Cortex of kidney (tissue), 1 donor: Measurements from ENCODE around the gene CCDC127.
"Not testable (repeated sequence)": the region's sequence is repeated elsewhere in the genome, so short reads cannot be mapped to it uniquely, and the experiment has no call there.

ENCODE experiments used
- DNase-seq: peaks from one replicate; lab custom pipeline; 2025; lab: John Stamatoyannopoulos, UW

The CCDC127 gene

DNA sequence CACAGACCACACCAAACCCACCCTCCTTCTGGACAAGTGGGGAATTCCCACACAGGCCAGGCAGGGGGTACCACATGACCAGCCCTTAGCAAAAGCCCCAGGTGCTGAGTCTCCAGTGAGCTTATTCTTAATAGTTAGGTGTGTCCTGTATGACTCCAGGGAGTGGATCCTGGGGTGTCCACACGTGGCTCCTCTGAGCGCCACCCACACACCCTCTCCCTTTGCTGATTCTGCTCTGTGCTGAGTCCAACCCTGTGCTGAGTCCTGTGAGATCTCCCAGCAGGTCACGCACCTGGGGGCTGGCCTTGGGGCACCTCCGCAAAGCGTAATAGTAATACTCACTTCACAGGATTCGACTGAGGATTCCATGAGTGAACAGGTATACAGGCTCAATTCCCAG lies 14.0 kb downstream of the CCDC127 start:
- DNase-seq: no peak

DNA sequence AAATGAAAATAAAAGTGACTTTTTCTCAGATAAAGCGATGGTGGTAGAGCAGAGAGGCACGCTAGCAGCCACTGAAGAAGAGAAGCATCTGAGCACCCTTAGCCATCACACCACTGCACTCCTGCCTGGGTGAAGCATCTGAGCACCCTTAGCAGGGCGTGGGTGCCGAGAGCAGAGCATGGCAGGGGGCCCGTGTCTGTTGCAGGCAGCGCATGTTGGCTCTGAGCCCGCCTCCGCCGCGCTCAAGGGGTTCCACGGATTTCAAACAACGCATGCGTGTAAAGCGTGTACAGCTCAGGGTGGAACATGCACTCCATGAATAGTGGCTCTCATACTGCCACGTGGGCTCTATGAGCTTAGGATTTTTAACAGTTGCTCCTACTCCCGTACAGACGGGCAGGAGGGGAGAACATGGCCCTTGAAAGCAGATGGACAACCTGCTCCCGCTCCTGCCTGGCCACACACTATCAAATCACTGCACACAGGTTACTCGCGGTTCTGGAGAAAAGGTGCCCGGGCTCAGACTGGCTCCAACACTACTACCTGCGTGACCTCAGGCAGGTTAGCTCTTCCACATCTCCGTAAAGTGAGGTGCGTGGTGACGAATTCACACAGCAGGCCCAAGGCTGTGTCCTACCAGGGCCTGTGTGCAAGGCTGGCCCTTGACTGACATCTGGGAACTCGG lies 14.6 kb downstream of the CCDC127 start:
- no peak for DNase-seq

DNA sequence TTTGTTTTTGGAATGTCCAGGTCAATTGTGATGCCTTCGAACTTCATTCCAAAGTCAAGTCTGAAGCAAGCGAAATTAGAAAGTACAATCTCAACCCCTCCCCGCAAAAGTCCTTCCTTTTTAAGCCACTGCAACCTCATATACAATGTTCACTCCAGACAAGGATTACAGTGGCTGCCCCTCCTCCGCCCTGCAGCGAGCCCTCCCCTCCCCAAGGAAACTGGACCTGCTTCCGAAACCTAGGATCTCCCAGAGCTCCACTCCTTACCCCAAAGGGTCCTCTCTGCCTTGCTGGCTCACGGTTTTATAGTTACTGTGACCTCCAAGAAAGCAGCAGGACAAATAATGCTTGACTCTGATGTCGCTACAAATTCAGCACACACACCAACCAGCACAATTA lies 16.3 kb downstream of the CCDC127 start:
- no peak for DNase-seq

DNA sequence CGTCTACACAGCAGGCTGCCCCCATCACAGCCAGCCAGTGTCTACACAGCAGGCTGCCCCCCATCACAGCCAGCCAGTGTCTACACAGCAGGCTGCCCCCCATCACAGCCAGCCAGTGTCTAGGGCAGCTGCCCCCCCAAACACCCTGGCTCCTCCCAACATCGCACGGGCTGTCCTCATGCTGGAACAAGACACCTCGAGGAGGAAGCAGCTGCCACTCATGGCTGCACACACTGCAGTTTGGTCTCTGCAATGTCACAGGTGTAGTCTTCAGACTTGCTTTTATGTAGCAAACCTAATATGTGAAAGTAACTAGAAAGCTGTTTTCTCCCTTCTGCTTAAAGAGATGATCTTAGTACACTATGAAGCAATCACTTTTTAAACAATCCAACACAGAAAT lies 17.0 kb downstream of the CCDC127 start:
- no peak for DNase-seq

DNA sequence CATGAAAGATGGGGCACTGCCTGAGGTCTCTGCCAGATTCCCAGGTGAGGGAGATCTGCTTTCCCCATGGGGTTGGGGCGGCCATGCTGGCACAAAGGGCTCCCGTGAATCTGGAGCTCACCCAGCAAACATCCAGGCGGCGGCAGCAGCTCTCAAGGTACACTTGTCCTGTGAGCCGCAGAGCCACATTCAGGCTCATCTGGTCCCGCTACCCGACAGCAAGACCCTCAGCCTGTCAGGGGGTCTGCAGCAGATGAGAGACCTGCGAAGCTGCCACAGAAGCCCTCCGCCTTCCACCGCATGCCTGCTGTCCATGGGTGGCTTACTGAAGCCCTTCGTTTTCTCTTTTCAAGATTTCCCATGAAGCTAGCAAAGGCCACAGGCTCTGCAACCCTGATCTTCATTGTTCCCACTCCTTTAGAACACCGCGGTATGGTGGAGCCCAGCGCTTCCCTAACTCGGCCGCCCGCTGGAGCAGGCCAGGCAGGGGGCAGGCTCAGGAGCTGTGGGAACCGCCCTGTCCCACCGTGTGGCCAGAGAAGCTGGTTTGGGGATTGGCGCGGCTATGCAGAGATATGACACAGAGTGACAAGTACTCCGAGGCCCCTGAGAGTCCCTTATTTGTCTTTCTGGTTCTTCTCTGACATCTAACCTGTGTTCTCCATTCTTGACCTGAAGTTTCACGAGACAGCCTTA lies 17.9 kb downstream of the CCDC127 start:
- no peak for DNase-seq

DNA sequence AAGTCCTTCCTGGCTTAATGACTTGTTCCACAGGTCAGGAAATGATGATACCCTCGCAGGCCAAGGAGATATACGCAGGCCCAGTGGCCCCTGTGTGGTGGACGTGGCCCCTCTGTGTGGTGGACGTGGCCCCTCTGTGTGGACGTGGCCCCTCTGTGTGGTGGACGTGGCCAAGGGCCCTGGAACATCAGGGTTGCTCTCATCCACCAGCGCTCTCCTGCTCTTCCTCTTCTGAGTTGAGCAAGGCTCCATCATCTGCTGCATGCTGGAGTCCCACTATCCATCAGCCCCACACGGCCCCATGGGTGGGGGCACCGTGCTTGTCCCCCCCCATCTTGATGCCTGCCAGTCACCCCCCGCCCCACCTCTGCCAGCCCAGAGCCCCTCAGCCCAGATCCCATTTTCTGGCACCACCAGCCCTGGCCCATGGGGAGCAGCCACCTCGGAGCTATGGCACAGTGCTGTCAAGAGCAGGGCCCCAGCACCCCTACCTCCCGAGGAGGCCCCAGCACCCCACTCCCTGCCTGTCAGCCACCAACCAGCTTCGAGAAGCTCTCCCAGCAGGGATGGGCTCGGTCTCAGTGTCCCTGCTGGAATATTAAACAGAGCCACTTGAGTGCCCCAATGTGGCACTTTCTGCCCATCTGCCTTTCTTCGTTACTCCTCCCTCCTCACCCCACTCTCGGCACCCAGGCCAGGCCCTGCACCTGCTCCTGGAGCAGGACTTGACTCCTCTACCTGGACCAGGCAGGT lies 18.6 kb downstream of the CCDC127 start:
- no peak for DNase-seq

DNA sequence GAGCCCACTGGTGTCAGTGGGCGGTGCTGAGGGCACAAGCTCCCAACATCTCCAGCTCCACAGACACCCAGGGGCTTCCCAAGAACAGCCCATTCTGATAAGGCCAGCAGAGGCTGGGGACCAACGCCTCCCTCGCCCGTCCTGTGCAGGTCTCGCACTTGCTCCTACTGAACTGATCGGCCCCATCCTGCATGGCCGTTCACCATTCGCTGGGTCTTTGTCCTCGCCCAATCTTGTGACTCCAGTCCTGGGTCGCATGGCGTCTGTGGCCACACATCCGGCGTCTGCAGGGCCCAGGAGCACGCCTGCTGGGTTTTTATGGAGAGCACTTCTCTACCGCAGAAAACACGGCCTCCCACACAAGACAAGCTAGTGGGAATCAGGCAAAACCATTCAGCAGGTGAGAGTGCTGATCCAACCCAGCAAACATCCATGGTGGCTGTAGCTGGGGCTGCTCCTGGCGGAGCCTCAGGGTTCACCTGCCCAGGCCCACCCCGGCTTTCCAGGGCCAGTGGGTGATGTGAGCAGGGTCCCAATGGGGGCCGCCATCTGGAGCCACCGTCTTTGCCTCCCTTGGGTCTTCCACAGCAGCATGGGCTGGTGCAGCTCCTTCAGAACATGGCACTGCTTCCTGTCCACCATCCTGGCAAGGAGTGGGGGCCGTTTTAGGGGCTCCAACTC lies 19.3 kb downstream of the CCDC127 start:
- no peak for DNase-seq

DNA sequence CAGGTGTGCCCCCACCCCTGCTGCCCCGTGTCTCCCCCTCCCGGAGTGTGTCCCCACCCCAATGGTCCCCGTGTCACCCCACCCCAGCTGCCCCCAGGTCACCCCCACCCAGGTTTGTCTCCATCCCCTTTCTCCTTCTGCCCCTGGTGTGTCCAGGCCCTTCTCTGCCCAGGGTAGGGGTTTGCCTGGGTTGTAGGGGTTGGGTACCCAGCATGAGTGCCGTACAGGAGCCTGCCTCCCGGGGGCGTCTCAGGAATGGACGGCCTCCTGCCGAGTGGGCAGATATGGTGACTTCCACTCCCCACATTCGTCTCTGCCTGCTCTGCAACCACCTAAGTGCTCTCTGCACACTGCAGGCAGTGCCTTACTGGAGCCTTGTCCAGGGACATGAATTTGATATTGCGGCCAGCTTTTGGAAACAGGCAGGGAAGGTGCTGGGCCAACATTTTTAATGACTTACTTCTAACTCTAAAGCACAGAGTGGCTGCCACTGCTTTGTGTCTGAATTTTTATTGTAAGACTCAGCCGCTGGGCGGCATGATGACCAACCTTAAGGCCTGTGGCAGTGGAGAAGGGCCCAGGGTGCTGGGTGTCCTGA lies 20.0 kb downstream of the CCDC127 start:
- no peak for DNase-seq

DNA sequence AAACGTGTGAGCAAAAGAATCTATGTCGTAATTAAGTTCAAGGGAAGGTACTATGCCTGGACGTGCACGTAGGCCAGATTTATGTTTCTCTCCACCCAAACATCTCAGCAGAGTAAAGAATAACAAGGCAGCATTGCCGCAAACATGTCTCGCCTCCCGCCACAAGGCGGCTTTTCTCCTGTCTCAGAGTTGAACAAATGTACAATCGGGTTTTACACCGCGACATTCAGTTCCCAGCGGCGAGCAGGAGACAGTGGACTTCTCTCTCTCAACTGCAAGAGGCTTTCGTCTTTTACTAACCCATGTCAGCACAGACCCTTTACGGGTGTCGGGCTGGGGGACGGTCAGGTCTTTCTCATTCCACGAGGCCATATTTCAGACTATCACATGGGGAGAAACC lies 20.9 kb downstream of the CCDC127 start:
- DNase-seq: not testable (repeated sequence)

DNA sequence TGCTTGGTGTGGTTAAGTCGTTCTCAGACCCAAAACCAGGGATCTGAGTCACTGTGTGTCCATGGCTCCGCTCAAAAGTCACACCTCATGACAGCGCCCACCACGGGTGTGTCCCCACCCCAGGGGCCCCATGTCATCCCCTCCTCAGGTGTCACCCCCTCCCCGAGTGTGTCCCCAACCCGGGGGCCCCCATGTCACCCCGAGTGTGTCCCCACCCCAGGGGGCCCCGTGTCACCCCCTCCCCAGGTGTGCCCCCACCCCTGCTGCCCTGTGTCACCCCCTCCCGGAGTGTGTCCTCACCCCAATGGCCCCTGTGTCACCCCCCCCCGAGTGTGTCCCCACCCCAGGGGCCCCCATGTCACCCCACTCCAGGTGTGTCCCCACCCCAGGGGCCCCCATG lies 21.6 kb downstream of the CCDC127 start:
- no peak for DNase-seq

DNA sequence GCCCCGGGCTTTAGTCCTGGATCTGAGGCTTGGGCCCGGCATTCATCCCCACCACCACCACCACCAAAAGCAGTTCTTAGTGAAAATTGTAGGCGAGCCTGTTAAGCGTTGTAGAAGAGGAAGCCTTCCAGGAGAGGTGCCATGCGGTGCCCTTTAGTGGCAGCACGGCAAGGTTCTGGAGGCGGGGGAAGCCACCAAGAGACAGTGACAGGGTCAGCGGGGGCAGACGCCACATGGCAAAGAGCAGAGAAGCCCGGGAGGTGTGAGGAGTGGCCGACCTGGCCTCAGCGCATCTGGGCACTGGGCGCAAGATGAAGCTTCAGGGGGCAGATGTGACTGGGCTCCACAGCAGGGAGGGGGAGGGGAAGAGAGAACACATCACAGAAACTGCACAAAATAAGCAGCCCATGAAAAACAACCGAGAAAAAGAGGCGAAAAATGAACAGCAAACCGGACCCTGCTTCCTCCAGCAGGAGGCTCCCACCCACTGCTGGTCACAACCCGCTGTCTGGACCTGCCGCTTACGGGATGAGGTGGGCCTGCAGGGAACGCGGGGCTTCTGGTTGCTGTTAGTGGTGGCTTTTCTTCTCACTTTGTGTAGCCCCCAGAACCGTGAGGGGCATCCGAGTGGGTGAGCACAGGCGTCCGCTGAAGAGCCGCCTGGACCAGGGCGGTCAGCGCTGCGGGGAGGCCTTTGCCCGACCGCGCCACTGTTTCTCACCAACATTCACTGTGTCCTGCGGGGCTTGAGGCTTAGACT lies 22.4 kb downstream of the CCDC127 start:
- no peak for DNase-seq

DNA sequence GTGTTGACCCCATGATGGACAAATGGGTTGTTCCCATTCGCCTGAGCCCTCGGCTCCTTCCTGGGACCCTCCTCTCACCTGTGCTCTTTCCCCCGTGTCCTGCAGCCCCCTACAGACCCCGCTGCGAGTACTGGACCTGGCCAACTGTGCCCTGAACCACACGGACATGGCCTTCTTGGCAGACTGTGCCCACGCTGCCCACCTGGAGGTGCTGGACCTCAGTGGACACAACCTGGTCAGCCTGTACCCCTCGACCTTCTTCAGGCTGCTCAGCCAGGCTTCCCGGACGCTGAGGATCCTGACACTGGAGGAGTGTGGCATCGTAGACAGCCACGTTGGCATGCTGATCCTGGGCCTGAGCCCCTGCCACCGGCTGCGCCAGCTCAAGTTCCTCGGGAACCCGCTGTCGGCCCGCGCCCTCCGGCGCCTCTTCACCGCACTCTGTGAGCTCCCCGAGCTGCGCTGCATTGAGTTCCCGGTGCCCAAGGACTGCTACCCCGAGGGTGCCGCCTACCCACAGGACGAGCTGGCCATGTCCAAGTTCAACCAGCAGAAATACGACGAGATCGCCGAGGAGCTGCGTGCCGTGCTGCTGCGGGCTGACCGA lies 23.2 kb downstream of the CCDC127 start:
- no peak for DNase-seq

DNA sequence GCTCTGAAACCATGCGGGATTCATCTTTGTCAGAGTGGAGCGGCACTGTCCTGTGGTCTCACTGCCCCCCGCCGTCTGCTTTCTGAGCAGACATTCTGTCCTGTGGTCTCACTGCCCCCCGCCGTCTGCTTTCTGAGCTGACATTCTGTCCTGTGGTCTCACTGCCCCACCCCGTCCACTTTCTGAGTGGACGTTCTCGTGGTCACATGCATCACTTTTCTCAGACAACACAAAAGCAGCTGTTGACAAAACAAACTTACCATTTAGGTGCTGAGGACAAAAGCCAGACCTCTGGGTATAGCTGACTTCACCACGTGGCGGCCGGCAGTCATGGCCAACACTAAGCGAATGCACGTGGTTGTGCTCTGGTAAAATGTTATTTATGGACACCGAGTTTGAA lies 23.9 kb downstream of the CCDC127 start:
- DNase-seq: no peak

DNA sequence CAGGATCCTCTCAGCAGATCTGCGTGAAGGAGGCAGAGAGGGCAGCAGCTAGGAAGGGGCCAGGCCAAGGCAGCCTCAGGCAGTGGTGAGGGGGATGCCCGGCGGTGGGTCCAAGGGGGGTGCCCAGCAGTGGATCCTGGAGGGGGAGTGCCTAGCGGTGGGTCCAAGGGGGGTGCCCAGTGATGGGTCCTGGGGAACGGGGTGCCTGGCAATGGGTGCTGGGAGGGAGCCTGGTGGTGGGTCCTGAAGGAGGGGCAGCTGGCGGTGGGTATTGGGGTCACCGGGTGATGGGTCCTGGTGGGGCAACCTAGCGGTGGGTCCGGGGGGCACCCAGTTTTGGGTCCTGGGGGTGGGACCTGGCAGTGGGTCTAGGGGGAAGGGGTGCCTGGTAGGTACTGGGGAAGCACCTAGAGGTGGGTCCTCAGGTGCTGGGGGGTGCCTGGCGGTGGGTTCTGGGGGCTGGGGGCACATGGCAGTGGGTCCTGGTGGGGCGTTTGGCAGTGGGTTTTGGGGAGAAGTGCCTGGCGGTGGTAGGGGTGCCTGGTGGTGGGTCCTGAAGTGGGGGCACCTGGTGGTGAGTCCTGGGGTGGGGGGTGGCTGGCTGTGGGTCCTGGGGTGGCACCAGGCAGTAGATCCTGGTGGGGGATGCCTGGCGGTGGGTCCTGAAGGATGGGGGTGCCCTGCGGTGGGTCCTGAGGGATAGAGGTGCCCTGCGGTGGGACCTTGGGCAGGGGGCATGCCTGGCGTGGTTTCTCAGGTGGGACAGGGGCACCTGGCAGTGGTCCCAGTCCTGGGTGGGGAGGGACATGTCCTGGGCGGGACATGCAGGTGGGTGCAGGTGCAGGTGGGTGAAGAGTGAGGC lies 24.8 kb downstream of the CCDC127 start:
- DNase-seq: no peak

DNA sequence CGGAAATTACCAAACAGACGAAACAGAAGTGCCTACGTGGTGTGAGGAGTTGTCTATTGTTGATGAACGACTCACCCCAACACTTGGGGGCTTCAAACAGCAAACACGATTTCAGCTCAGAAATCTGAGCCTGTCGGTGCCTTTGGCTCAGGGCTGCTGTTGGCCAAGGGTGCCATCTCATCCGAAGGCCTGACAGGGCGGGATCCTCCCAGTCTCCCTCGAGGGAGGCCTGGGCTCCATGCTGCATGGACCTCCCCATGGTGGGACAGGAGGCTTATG lies 25.3 kb downstream of the CCDC127 start:
- DNase-seq: no peak

DNA sequence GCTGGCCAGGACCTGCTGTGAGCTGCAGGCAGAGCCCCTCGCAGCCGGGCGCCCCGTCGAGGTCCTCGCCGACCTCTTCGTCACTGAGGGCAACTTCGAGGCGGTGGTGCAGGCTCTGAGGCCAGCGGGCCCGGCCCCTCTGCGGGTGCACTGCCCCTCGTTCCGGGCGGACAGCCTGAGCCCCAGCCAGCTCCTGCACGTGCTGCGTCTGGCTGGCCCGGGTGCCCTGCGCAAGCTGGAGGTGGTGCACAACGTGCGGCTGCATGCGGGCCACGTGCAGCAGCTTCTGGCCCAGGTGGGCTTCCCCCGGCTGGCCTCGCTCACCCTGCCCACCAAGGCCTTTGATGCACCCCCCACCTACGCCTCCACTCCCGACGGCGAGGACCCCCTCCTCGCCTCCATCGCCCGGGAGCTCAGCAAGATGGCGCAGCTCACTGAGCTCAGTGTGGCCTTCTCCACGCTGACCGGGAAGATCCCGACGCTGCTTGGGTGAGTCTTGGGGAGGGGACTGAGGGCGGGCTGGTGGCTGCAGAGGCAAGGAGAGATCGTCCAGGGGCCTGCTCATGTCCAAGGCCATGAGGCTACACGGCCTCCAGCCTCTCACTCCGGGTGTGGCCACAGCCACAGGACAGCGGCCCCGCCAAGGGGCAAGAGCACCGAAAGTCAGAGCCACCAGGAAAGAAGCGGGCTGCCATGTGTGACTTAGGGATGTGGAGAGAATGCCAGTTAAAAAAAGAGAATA lies 25.8 kb downstream of the CCDC127 start:
- DNase-seq: no peak

DNA sequence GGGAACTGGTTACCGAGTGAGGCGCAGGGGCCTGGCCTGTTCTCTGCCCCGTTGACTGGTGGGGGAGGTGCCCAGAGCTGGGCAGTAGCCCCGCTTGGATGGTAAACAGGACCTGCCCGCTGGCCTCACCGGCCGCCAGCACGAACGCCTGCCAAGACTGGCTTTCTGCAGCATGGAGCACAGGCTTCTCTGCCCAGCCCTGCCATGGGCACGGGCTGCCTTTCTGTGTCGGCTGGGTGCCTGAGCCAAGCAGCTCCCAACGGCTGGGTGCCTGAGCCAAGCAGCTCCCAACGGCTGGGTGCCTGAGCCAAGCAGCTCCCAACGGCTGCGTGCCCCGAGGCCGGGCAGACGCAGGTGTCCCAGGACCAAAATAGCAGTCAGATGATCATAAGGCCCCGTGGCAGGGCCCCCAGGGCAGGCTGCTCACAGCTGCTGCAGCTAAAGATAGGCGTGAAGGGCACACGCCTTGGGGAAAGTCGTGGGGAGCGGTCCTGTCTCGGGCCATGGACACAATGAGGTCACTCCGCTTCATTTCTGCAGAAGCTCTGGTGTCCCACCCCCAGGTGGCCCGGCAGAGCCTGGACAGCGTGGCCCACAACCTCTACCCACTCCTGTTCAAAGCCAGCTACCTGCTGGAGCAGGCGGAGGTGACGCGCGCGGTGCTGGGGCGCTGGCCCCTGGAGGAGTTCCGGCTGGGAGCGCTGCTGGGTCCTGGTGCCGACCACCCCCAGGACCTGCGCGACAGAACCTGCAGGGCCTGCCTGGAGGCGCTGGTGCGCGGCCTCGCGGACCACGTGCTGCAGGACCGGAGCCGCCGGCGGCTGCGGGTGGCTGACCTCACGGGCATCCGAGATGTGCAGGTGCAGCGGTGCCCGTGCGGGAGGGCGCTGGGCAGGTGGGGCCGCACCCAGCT lies 26.7 kb downstream of the CCDC127 start, which contains the start of gene LRRC14B:
Gene LRRC14B, plus strand, starts transcription at position 460 of the 913 bp plus-strand sequence. Its CDS starts 44 bp downstream, at position 504.
- DNase-seq: no peak

DNA sequence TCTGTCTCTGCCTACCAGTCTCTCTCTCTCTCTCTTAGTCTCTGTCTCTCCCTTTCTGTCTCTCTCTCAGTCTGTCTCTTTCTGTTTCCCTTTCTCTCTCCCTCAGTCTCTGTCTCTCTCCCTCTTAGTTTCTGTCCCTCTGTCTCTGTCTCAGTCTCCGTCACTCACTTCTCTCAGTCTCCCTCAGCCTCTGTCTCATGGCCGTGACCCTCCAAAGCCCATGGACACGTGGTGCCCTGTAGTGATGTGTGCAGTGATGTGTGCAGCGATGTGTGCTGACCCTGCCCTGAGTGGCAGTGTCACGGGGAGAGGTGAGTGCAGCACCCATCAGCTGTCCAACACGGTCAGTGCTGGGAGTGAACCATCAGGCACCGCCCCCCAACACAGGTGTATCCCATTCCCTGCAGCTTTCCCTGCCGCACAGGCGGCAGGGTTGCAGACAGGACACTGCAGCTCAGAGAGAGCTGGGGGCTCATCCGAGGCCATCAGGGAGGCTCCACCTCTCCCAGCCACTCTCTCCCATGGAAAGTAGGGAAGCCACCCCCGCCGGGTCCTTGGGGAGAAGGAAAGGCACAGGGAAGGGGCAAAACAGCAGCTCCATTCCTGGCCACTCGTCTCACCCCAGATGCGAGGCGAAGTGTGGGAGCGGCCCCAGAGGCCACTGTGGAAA lies 27.5 kb downstream of the CCDC127 start:
- no peak for DNase-seq
